ENCODE results near the gene CNRIP1.

Gene CNRIP1

GRCh38 chr2:68293755-68294154, 26.0 kb downstream of the CNRIP1 start:
- in situ Hi-C loops (cut with MboI; ENCODE audit: low sequenced_read_pairs): no loop called here

DNA sequence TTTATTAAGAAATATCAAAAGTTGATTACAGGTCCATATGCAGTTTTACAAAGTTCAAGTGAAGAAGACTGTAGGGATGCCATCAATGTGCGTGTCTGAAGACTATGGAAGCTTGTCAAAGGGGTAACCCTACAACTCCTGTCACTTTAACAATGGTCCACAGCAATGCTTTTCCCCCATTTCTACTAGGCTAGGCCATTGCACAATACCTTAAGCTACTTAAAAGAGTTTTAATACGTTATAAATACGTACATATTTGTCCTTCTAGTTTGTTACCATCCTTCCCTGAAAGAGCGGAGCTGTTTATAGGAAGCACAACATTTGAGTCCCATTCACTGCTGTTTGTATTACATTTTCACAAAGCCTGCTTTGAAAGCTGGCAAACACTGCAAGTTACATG, 26.7 kb downstream of the CNRIP1 start:
- in situ Hi-C loops (cut with MboI; ENCODE audit: low sequenced_read_pairs): no loop called here

DNA sequence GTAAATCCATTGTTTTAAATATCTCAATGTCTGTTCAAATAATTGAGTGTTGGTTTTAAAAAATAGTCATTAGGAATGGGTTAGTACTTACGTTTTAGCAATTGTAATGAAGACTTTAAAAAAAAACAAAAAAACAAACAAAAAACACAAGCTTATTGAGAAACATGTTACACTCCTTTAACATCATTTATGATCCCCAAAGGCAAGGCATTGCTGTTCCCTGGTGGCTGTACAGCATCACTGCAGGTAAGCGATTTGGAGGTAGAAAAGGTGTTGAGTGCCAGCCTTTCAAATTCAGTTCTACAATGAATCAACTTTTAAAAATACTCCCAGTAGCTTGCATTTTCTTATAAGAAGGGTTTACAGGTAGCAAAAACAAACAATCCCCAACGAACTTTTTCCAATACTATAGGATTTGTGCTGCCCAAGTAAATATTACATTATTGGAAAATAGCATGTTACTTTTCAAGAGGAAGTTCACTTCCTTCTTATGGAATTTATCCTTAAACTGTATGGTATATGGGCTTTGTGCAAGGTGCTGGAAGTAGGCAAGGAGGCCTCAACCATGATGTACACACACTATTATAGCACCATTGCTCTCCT, 27.5 kb downstream of the CNRIP1 start:
- in situ Hi-C loops (cut with MboI; ENCODE audit: low sequenced_read_pairs): no loop called here

DNA sequence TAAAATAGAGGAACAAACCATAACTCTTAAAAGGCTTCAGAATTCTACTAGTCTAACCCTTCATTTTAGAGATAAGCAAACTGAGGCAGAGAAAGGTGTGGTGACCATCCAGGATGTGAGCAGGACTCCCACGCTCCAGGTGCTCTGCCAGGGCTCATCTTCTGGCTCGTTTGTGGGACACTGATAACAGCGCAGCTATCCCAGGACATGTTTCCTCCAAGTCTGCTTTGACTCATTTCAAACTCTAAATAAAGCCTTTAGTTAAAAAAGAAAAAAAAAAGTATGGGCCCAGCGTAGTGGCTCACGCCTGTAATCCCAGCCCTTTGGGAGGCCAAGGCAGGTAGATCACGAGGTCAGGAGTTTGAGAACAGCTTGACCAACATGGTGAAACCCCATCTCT, 28.4 kb downstream of the CNRIP1 start:
- in situ Hi-C loops (cut with MboI; ENCODE audit: low sequenced_read_pairs): no loop called here

GRCh38 chr2:68290901-68291300, 28.8 kb downstream of the CNRIP1 start:
- in situ Hi-C loops (cut with MboI; ENCODE audit: low sequenced_read_pairs): no loop called here

GRCh38 chr2:68287580-68288441, 31.9 kb downstream of the CNRIP1 start:
- in situ Hi-C loops (cut with MboI; ENCODE audit: low sequenced_read_pairs): no loop called here

- in situ Hi-C loops (cut with MboI; ENCODE audit: low sequenced_read_pairs): no loop called here
Measured at GRCh38 chr2:68284896-68285295, 34.9 kb downstream of the CNRIP1 start.

DNA sequence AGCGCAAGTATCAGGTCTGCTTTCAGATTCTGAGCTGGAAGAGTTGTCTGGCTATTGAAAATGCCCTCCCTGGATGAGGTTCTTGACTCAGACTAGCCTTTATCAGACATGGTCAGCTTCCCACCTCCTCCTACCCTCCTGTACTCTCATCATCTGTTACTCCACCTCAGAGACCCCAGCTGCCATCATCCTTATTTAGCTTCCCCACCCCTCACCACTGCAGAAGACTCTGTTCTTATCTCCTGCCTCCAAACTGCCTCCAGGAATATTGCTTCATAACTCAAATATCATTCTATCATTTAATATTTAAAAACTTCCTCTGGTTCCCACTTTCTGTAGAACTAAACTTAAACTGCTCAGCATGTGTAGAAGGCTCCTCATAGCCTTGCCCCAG, 36.3 kb downstream of the CNRIP1 start:
- in situ Hi-C loops (cut with MboI; ENCODE audit: low sequenced_read_pairs): no loop called here

DNA sequence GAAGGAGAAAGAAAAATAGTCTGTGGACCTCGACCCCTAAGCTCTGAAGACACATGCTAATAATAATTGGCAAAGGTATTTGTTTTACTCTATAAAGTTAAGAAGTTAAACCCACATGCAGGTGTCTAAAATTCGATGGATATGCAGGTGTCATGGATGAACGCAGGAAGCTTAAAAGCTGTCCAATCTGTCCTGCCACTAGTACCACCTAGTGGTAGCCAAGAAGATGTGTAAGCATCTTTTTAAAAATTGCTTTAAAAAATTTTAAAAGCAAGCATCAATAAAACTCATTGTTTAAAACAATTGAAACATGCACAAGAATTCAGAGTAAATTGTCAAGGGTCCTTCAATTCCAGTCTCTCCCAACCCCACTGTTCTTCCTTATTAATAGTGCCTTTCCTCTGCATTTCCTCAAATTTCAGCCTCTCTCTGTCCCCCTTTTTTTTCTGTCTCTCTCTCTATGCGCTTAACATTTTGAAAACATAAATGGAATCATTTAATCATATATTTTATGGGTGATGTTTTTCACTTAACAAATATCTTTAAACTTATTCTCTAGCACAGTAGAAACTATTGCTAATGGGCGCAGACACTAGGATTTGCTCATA, 36.8 kb downstream of the CNRIP1 start:
- in situ Hi-C loops (cut with MboI; ENCODE audit: low sequenced_read_pairs): no loop called here

DNA sequence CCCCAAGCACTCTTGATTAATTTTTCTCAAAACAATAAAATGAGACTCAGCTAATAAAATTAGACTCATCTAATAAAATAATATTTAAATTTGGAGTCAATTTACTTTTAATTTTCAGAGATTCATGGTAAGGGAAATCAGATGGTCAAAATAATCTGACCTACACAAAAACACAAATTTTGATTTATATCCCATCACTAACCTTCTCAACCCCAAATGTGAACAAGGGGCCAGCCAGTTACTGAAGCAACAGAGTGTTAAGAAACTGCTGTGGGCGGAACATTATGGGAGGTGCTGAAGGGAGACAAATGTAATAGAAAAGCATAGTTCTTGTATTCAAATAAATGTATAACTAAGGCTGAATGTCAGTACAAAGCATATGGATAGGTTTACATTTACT, 39.0 kb downstream of the CNRIP1 start:
- in situ Hi-C loops (cut with MboI; ENCODE audit: low sequenced_read_pairs): no loop called here

- in situ Hi-C loops (cut with MboI; ENCODE audit: low sequenced_read_pairs): no loop called here
Measured at GRCh38 chr2:68280348-68280747, 39.4 kb downstream of the CNRIP1 start.

DNA sequence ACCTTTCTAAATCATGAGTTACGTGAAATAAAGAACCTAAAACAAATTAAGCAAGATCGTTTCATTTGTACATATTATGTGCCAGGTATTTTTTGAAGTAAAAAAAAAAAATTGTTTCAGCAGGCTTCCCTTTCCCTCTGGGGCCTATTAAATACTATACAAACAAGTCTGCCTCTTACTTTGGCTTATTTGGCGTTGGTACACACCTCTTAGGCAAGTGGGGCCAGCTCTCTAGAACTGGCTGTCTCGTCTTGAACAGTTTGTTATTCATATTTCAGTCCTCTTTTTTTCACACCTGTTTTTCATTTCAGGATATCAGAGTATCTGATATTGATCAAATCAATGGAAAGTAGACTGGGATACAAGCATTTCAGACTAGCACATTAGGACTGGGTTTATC, 40.1 kb downstream of the CNRIP1 start:
- in situ Hi-C loops (cut with MboI; ENCODE audit: low sequenced_read_pairs): no loop called here

- in situ Hi-C loops (cut with MboI; ENCODE audit: low sequenced_read_pairs): no loop called here
Measured at GRCh38 chr2:68278169-68278568, 41.6 kb downstream of the CNRIP1 start.

- in situ Hi-C loops (cut with MboI; ENCODE audit: low sequenced_read_pairs): no loop called here
Measured at GRCh38 chr2:68274022-68274421, 45.7 kb downstream of the CNRIP1 start.

DNA sequence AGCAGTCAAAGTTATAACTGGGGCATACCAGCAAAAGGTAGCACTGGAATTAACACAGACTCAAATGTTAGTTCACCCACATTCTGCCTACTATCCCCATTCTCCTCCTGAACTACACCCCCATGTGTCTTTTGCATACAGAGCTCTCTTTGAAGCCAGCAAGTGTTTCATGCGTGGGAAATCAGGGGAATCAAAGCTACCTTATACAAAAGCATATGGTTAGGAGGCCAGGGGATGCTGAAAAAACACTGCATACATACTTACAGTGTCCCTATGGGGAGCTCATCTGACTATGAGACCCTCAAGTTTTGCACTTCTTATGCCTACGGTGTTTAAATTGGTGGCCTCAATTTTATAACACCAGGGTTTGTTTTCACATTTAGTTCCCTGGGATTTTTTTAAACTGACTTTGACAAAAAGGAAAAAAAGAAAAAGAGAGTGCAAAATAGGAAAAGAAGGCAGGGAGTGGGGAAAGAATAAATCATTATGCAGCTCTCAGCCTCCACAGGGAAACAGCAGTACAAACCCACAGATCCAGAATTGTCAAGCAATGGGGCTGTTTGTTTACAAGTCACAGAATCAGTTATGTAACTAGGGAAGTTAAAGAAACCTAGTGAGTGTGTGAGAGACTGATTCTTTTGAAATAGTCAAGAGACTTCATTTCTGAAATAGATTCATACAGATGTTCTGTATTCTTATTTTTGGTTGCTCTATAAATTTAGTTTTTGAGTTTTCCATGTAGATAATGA, 47.3 kb downstream of the CNRIP1 start:
- in situ Hi-C loops (cut with MboI; ENCODE audit: low sequenced_read_pairs): no loop called here

DNA sequence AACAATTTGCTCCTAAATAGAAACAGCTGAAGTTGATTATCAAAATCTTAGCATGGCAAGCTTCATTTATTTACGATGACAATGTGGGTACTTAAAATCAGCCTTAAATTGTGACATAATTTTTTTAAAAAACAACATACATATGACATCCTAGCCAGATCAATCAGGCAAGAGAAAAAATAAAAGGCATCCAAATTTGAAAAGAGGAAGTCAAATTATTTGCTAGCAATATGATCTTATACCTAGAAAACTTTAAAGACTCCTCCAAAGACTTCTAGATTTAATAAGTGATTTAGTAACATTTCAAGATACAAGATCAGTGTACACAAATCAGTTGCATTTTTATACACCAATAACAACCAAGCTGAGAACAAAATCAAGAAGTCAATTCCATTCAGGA, 53.1 kb downstream of the CNRIP1 start:
- in situ Hi-C loops (cut with MboI; ENCODE audit: low sequenced_read_pairs): no loop called here

- in situ Hi-C loops (cut with MboI; ENCODE audit: low sequenced_read_pairs): no loop called here
Measured at GRCh38 chr2:68263632-68264031, 56.1 kb downstream of the CNRIP1 start.

DNA sequence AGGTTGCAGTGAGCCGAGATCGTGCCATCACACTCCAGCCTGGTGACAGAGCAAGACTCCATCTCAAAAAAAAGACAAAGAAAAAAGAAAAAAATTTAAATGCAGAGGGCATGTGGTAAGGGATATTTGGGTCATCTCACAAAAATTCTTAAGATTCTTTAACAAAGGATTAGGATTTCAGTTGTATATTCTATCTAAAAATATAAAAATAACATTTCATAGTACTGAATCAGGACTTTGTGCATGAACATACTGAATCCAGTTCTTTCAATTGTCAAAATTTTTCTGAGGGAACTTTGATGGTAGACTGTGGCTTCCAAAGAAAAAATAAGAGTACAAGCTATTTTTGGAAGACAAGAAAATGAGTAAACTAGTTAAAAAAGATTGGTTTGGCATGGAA, 60.9 kb downstream of the CNRIP1 start:
- in situ Hi-C loops (cut with MboI; ENCODE audit: low sequenced_read_pairs): no loop called here

DNA sequence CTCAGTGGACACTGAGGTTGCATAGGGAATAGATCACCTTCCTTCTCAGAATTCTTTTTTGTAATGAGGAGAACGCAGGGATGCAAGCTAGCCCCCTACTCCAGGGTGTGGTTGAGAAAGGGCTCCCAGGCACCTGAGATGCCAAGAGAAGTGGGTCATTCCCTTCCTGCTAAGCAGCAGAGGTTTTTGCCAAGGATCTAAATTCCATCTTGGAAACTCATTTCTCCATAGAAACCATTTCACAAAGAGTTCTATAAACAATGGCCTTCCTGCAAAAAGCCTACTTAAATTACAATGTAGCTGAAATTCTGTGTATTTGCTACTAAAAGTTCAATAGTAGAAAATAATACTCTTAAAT, 63.7 kb downstream of the CNRIP1 start:
- in situ Hi-C loops (cut with MboI; ENCODE audit: low sequenced_read_pairs): no loop called here

DNA sequence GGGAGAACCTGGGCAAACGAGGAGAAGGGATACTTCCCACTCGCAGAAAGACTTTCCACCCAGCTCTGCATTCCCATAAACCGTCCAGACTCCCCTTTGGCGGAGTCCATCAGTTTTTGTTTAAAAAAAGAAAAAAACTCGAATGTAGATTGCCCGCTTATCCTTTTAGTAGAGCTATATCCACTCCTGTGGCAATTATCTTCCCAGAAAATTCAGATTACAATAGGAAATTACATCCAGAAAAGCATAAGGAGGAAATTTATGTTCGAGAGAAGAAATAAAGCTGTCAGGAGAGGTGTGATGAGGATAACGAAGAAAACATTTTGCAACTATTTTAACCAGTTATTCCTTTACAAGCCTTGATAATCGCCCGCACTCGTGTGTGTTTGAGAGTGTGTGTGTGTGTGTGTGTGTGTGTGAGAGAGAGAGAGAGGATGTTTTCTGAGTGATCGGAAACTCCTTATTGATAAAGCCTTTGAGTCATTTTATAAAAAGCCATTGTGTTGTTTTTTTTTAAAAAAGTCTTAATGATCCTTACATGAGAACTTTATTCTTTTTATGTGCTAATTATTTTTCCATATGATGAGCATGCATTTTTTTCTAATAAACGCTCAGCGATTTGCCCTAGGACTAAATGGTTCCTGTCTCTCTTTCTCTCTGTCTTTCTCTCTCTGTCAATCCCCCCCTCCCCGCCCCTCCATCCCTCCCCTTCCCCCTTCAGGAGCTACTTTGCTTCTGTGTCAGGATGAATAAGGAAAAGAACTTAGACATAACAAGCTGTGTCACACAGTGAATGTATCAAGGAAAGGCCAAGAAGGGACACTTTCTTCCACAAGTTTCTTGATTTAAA, 66.3 kb downstream of the CNRIP1 start:
- in situ Hi-C loops (cut with MboI; ENCODE audit: low sequenced_read_pairs): no loop called here
